HG03565 (cell line): ENCODE results near the gene SPSB3.

Experiments
- ATAC-seq: cut with Tn5 transposase; IDR thresholded peaks from one replicate; pipeline ENCODE4 v1.9.1; 2021; ENCODE audit warnings: mild to moderate bottlenecking, moderate library complexity; ENCODE audit not compliant: unreplicated experiment

SPSB3 gene

DNA sequence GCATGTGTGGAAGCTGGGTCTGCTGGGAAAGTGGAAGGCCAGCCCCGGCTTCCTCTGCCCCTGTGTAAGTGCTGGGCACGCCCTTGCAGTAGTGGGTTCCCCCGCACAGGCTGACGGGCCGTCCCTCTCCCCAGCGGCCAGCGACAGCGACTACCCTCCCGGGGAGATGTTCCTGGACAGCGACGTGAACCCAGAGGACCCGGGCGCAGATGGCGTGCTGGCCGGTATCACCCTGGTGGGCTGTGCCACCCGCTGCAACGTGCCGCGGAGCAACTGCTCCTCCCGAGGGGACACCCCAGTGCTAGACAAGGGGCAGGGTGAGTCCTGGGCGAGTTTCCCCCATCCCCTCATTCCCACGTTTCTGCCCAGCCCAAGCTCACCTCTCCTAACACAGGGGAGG lies 16.5 kb downstream of the SPSB3 start:
- no peak for ATAC-seq

DNA sequence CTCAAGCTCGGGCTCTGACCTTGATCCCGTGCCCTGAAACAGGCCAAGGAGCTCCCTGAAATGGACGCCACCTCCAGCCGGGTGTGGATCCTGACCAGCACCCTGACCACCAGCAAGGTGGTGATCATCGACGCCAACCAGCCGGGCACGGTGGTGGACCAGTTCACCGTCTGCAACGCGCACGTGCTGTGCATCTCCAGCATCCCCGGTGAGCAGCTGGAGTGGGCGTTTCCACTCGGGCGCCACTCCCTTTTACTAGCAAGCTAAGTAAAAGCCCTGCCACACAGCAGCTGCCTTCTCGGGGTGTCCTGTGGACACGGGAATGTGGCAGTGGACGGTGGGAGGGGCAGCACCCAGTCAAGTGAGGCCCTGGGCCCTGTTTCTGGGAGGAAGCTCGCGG lies 17.4 kb downstream of the SPSB3 start:
- no peak for ATAC-seq

DNA sequence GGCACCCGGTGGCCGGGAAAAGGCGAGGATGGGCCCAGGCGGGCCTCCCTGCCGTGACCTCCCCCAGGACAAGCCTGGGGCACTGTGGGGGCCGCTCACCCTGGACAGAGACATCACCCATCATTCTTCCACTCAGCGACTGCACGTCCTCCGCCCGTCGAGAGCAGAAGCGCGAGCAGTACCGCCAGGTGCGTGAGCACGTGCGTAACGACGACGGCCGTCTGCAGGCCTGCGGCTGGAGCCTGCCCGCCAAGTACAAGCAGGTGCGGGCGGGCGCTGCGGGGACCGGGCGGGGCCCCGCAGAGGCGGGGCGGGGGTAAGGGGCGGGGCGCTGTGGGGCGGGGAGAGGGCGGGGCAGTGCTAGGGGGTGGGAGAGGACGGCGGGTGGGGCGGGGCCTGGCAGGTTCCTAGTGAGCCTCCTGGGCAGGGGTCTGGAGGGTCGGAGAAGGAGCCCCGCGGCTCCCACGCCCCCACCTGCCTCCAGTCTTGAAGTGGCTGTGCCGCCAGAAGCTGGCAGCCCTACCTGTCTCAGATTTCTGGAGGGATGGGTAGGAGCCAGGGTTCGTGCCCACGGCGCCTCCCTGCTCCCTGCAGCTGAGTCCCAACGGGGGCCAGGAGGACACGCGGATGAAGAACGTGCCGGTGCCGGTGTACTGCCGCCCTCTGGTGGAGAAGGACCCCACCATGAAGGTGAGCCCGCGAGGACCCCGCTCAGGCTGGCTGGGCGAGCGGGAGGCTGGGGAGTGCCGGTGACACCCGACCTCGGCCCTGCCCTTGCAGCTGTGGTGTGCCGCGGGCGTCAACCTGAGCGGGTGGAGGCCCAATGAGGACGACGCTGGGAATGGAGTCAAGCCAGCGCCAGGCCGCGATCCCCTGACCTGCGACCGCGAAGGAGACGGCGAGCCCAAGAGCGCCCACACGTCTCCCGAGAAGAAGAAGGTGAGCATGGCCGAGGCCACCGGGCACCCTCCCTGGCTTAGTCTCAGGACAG lies 18.6 kb downstream of the SPSB3 start:
- no peak for ATAC-seq

DNA sequence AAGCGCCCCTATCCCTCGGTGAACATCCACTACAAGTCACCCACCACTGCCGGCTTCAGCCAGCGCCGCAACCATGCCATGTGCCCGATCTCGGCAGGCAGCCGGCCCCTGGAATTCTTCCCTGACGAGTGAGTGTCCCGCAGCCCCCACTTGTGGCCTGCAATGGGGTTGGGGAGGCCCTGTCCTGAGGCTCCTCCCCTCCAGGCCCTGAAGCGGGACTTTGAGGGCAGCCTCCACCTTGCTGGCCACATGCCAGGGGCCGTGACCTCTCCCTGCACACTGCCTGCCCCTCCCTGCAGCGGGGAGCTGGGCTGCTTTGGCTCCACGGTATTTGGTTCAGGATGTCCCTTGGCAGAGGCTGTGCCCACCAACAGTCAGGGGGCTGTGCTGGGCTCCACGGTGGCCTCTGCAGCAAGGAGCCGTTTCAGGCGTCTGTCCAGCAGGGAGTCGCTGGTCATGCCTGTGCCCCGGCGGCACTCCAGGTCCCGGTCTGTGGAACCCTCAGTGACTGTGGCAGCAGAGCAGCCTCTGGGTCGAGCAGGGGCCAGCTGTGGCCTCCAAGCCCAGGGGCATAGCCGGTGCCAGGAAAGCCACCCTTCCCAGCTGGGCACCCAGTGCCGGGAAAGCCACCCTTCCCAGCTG lies 19.4 kb downstream of the SPSB3 start:
- no peak for ATAC-seq

DNA sequence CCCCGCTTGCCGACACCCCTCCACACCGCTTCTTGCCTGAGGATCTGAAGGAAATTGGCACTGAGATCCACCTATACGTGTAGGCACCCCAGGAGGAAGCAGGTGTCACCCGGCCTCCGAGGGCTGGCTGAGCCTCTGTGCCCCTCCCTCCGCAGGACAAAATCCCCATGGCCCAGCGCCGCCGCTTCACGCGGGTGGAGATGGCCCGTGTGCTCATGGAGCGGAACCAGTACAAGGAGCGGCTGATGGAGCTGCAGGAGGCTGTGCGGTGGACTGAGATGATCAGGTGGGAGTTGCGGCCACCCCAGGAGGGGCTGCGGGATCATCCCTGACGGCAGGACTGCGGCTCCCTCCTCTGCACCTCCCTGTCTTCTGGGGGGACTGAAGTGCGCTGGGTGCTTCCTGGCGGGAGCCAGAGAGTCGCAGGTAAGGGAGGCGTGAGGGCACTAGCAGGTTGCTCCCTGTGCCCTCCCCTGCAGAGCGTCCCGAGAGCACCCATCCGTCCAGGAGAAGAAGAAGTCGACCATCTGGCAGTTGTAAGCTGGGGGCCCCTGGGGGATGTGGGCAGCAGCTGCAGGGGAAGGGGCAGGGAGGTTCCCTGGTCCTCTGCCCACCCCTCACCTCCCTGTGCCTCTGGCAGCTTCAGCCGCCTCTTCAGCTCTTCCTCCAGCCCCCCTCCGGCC lies 20.0 kb downstream of the SPSB3 start:
- ATAC-seq = no peak

DNA sequence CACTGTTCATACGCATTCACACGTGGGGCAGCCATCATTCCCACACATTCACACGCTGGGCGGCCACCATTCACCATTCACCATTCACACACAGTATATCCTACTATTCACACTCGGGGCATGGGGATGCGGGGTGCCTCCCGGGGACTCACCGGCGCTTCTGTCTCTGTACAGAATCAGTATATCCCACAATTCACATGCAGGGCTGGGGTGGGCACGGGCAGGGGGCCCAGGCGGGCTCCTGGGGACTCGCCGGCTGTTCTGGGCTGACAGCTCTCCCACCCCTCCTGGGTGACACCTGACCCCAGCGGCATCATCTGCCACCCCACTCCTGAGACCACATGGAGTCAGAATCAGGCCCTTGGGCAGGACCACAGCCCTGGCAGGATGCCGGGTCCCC lies 20.6 kb downstream of the SPSB3 start:
- ATAC-seq = no peak

DNA sequence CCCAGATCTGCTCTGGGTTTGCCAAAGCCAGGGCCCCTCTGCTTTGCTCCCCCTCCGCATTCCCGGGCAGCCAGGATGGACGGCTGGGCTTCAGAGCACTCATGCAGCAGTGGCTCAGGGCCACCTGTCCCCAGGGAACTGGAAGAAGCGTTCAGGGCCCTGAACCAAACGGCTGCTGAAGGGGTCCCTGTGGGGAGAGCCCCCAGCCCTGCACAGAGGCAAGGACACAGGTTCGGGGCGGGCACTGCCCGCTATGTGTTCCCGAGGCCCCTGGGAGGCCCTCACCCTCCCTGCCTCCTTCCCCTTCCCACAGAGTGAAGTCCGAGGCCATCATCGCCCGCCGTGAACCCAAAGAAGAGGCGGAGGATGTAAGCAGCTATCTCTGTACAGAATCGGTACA lies 21.5 kb downstream of the SPSB3 start:
- no peak for ATAC-seq

DNA sequence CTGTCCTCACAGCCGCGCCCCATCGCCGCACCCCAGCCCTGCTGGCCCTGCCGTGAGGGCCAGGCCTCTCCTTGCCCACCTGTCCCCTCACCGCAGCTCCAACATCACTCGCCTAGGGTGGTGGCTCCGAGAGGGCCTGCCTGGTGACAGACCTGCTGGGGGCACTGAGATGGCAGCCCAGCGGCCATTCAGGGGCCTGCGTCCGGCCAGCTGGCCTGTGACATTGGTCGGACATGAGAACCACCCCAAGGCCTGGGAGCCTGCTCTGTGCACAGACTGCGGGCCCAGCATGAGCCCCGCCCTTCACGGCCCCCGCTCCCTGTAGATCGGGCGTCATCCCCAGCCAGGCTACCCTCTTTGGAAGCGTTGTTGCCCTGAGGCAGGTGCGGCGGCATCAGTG lies 22.9 kb downstream of the SPSB3 start:
- ATAC-seq = no peak

DNA sequence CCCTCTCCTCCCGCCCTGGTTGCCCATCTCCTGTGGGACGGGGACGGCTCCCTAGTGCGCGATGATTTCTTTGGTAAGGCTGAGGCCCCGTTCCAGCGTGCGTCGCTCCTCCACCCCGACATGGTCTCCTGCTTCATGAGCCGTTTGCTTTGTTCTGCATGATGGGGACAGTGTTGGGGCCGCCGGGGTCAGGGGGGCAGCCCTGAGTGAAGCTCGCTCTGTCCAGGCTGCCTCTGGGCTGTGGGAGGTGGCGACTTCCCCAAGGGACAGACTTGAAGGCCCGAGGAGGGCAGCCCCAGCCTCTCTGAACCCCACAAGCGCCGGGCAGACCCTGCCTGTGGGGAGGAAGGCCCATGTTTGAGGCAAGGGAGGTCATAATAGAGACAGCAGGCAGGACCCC lies 23.4 kb downstream of the SPSB3 start:
- ATAC-seq = no peak

DNA sequence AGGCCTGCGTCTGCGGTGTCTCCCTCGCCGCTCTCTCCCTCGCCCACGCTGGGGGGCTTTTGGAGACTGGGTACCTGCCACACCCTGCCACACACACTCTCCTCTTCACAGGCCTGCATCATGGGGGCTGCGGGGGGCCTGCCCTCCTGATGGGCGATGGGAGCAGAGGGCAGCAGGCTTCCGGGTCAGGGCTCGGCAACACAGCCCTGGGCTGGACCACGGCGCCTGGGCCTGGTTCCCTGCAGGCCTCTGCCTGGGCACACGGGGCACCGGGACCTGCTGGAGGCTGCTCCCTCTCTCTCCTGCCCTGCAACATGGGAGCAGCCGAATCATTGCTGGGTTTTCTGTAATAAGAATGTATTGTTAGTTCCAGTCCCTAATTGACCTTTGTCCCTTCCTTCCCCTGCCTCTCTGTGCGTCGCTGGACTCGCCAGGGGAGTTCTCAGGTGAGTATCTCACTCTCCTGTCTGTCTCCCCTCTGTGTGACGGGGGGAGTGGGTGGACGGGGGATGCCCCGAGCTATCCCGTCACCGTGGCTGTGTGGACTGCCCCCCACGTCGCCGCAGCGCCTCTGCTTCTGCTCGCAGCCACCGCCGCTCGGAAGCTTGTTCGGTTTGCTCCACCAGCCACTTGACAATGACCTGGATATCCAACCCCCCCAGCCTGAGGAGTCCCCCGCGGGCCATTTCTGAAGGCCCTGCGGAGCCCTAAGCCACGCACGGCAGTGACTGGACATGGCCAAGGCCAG lies 24.5 kb downstream of the SPSB3 start:
- no peak for ATAC-seq

DNA sequence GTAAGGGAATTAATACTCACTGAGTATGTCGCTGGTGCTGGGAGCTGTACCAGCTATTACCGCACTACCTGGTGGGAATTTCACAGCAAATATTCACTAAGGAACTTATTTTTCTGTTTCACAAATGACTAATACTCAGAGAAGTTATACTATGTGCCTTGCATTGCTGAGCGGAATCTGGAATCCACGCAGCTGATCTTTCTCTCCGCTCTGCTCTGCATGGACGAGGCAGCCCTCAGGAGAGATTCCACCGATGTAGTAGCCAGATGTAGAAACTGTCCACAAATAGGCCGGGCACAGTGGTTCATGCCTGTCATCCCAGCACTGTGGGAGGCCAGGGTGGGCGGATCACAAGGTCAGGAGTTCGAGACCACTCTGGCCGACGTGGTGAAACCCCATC lies 28.2 kb downstream of the SPSB3 start:
- ATAC-seq = no peak

DNA sequence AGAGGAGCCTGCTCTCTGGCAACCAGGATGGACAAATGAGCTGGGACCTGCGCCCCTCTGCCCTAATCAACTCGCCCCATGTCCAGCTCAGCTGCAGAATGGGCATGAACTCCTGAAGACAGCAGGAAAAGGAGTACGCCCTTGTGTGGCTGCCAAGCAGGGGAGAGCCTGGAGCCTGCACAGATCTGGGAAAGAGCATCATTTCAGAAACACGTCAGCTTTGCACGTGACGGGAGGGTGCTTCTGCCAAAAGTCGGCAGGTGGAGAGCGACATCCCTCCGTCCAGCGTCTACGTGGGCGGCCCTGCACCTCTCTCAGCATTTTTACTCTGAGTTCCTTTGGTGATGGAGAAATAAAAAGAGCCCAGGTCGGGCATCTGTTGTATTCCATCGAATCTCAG lies 29.5 kb downstream of the SPSB3 start:
- ATAC-seq = no peak

DNA sequence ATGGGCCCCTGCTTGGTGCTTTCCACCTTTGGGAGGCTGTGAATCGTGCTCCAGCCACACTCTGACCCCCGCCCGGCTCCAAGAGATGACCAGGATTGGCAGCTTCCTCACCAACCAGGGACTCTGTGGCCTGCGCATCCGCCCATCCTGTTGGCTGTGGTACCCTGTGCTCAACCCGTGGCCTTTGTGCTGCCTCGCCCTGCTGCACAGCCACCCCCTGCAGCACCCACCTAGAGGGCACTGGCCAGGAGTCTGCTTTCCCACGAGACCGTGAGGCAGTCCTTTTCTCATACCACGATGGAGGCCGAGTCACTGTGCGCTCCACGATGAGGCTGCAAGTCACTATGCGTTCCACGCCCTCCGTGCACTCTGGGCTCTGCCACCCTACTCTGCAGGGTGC lies 30.4 kb downstream of the SPSB3 start:
- ATAC-seq = no peak

DNA sequence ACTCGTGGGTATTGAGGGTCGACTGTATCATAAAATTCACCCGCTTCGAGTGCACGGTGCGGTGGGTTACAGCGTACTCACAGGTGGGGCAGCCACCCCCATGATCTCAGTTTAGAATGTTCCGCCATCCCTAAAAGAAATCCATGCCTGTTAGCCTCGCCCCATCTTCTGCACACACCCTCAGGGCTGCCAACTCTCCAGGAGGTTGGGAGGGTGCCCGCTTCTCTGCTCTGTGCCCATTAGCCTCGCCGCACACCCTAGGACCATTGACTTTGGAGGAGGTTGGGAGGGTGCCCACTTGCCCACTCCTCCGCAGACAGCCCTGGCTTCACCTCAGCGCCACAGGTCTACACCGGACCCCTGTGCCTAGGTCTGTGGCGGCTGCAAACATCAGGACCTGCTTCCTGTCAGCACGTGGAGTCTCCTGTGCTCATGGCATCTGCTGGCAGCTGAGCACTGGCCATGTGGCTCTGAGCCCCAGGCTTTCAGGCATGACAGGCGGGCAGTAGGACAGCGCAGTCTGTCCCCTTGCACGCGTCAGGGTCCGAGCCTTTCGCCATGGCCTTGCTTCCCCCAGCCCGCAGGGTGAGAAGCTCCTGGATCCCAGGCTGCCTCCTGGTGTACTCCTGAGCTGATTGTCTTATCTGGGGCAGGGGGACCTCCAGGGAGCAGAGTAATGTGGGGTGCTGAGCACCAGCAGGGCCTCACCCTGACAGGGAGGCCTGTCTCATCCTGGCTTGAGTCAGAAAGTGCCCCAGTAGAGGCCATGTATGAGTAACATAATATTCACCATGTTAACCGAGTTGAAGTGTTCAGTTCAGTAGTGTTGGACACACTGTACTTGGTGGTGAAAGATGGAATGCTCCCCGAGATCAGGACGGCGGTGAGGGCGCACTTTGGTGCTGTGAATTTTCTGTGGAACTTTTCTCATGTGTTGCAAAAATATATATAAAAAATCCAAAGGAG lies 32.9 kb downstream of the SPSB3 start:
- no peak for ATAC-seq

DNA sequence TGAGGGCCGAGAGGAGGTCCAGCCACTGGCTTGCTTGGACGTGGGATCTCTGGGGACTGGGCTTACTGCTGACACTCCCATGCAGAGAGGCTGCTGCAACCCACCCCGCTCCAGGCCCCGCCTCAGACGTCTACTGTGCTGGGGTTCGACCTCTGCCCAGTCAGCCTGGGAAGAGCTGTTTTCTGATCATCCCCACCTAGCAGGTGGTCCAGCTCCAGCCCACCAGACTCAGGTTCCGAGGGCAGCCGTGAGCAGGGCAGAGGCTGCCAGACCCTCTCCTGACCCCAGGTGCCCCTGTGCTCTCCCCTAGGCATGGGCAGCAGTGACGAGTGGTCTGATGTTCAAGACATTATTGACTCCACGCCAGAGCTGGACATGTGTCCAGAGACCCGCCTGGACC lies 34.4 kb downstream of the SPSB3 start:
- ATAC-seq = no peak

DNA sequence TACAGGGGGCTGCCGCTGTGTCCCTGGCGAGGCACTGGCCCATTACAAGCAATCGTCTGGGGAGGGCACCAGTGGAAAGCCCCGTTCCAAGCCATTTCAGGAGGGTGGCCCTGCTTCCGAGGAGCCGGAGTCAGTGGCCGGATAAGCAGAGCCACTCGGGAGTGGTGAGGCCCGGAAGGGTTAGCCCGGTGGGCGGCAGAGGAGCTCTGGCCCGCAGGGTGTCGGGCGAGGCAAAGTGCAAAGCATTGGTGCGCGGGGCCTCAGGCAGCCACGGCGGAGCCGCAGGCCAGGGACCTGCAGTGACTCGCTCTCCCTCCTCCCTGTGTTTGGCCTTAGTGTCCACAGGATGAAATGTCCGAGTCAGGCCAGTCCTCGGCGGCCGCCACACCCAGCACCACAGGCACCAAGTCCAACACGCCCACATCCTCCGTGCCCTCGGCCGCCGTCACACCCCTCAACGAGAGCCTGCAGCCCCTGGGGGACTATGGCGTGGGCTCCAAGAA lies 35.6 kb downstream of the SPSB3 start:
- ATAC-seq = no peak

DNA sequence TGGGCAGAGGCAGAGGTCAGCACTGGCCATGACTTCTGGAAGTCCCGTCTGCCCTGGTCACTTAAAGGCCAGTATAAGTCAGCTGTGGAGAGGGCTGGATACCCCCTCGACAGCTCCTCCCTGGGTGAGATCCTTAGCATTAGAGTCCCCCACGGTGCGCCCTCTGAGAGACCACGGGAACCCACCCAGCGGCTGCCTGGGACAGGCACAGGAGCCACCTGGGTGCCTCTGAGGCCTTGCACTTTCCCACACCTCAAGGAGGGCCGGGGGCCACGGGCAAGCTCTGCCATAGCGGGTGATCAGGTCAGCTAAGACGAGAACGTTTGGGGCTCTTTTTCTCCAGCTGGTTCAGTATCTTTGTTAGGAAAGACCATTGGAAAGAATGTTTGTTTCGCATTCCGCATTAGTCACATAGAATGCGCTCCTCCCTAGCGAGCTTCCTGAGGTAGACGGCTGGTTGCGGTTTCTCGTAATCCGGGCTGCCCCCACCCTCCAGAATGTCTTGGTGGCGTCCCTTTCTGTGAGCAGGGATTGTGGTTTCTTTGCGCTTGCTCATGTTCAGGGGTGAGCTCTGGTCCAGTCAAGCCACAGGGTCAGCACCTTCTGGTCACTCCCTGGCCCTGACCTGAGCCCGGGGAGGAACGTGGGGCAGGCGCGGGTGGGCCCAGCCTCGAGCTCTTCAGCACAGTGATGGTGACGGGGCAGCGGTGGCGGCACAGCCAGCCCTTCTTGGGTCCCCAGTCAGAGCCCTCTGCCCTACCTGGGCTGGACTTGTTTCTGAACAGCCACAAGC lies 36.3 kb downstream of the SPSB3 start:
- ATAC-seq = no peak

DNA sequence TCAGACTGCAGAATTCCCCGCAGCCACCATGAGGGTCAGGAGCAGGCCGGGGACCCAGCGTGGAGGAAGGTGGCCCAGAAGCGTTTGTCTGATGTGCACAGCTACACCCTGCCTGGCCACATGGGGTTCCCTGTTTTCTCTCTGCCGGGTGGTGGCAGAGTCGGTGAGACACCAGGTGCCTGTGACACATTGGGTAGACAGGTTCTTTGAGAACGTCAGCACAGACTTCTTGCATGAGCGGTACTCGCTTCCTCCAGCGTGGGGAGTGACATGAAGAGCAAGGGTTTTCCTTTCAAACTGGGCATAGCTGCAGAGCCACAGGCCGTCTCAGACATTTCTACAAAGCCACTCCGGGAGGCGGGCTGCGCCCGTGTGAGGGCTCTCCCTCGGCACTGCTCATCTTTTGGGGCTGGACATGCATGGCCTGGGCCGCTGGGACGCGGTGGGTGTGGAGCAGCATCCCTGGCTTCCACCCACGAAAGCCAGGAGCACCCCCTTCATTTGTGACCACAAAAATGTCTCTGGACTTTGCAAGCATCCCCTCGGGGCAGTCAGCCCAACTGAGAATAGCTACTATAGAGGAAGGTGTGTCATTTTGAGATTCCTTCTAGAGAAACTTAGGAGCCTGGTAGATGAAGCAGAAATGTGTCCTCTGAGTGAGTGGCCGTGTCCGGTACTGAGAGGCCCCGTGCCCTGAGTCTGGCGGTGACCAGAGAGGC lies 37.0 kb downstream of the SPSB3 start:
- ATAC-seq = no peak
